ENCODE data around the gene CCDC92B.

CCDC92B gene

DNA sequence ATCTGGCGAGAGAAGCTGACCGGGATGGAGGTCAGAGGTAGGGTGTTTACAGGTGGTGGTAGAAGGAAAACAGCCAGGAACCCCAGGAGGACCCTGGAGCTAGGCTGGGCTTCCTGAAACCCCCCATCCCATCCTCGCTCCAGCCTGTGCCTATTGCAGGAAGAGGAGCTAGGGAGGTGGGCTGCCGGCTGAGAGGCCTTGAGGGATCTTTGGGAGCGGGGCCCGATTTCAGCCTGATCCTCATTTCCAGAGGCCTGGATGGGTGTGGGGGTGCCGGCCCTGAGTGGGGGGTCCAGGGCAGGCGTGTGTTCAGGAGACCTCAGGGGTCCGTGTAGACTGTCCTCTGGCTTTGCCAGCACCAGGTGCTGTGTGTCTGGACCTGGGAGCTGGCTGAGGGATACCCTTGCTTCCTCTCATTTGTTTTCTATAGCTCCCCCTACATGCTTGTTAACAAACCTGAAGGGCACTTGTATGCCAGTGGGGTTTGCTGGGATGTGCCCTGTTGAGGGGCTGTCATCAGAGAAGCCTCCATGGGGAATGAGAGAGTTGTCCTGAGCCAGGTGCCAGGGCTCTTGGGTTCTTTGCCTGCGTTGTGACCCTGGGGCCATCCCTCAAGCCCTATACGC lies 27.9 kb upstream of the CCDC92B start:
- no peak for DNase-seq

DNA sequence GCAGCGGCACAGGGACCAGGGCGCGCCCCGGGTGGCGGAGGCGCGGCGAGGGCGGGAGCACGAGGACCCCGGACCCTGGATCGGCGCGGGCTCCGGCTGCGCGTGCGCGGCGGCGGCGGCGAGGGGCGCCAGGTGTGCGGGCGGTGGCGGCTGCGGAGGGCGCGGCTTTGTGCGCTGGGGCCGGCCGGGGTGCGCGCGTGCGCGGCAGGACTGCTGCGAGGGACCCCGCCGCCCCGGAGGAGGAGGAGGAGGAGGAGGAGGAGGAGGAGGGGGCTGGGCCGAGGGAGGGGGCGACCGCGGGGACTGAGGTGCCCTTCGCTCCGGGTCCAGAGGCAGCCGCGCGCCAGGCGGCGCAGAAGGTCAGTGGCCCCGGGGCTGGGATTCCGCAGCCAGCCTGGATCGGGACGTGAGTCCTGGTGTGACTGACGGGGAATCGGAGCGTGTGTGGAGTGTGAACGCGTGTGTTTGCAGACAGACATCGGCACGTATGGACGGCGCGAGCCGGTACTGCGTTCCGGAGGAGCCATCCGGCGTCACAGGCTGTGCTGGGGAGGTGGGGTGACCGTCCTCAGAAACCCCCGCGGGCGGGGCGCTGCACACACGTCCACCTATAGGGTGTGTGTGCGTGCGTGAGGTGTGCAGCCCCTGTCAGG lies 27.3 kb upstream of the CCDC92B start:
- DNase-seq = no peak

DNA sequence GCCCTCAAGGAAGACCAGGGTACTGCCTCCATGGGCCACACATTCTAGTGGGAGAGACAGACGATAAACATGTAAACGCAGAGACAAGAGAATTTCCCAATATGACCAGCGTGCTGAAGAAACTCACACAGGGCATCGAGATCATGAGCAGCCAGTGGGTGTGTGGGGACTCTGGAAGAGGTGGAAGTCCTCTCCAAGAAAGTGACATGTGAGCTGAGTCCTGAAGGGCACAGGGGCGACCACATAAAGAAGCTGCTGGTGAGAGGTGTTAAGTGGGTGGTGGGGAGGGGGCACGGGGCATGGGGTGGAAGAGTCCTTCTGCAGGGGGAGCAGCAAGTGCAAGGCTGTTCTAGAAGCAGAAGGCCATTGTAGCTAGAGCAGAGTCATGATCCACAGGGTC lies 25.8 kb upstream of the CCDC92B start:
- no peak for DNase-seq

DNA sequence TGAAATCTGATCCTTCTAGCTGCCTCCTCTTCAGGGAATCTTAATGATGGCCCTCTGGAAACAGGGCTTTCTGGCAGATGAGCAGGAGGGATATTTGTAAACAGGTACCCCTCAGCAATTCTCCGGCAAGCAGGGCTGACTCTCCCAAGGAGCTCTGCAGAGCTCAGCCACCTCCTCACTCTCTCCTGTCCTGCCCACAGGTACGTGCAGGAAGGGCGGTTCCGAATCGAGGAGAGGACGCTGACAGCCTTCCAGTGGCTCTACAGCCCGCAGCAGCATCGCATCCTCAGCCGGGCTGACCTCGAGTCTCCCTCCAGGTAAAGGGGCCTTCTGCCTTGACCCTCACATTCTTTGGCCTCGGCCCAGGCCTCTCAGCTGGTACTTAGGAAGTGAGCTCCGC lies 20.7 kb upstream of the CCDC92B start:
- no peak for DNase-seq

DNA sequence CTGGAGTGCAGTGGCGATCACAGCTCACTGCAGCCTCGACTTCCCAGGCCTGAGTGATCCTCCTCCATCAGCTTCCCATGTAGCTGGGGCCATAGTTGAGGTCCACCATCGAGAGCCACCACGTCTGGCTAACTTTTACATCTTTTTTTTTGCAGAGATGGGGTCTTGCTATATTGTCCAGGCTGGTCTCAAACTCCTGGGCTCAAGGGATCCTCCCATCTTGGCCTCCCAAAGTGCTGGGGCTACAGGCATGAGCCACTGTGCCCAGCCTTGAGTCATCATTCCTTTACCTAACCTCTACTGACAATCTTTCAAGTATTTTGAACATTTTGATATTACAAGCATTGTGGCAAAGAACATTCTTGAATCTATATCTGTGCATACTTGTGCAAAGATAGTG lies 9.4 kb upstream of the CCDC92B start:
- no peak for DNase-seq

DNA sequence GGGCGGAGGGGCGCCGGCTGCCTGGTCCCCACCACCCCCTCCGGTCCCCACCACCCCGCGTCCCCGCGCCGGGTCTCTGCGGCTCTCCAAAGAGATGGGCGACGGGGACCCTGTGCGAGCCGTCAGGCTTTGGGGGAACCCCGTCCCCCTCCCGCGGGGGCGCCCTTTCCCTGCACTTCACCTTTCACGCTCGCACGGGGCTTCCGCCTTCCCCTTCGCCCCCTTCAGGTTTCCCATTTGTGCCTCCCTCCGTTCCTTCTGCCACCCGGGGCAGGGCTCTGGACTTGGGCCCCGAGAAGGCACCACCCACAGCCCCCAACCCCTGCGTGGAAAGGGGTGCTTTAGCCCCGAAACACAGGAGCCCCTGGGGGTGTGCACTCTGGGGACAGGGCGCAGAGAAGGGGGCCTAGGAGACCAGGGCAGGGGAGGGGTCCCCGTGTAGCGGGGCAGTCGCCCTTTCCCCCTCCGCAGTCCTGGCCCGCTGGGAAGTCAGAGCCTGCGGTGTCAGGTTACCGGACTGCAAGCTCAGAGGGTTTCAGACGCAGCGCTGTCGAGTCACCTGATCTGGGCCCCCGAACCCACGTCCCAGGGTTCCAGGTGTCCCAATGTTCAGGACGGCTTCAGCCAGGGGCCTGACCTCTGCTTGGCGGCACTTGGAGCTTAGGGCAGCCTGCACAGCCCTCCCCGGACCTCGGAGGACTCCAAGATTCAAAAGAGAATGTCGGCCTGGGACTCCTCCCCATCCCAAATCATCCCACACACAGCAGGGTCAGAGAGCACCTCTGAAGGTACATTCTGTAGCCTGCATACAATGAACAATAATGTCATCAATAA lies 6.7 kb upstream of the CCDC92B start:
- no peak for DNase-seq

DNA sequence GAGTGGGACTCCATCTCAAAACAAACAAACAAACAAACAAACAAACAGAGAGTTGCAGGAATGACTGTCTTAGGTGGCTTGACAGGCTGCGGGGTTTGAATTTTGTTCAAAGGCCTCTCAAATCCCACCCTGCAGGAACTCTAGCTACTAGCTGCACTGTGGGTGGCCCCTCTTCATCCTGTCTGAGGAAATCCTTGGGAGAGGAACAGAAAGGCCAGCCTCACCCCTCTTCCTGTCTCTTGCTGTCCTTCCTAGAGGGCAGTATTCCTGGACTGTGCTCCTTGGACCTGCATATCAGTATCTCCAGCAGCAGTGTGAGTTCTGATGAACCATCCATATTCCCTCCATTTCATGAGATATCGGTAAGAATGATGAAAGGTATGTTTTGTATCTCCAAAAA lies 2.0 kb upstream of the CCDC92B start:
- no peak for DNase-seq

DNA sequence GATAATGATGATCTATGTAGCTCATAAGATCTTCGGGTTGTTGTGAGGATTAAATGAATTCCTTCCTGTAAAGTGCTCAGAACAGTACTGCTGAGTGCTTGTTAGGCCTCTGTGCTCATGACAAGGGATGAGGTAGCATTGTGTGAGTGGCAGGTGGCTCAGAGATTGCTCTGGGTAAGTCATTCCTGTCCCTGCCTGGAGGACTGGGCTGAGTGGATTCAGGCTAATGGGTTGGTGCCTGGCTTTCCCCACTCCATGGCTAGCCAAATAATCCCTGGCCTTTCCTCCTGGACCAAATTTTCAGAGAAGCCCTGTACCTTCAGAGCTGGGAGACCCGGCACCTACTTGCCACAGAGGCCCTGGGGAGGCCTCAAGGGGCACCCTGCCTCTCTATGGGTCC lies 1.3 kb upstream of the CCDC92B start:
- DNase-seq = no peak

DNA sequence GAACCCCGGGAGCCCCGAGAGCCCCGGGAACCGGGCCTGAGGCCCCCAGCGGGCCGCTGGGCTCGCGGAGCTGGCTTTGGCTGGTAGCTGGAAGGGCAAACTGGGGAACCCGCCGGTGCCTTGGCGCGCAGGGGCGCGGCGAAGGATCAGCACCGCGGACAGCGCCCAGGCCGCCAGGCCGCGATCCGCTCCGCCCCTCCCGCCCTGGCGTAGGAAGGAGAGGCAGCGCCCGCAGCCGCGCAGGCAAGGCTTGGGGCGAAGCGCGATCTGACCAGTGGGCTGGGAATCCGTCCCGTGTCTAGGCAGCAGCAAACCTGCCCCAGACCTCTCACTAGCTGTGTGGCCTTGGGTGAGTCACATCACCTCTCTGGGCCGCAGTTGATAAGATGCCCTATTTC lies 331 bp upstream of the CCDC92B start:
- peak; percentile 70 for DNase-seq

DNA sequence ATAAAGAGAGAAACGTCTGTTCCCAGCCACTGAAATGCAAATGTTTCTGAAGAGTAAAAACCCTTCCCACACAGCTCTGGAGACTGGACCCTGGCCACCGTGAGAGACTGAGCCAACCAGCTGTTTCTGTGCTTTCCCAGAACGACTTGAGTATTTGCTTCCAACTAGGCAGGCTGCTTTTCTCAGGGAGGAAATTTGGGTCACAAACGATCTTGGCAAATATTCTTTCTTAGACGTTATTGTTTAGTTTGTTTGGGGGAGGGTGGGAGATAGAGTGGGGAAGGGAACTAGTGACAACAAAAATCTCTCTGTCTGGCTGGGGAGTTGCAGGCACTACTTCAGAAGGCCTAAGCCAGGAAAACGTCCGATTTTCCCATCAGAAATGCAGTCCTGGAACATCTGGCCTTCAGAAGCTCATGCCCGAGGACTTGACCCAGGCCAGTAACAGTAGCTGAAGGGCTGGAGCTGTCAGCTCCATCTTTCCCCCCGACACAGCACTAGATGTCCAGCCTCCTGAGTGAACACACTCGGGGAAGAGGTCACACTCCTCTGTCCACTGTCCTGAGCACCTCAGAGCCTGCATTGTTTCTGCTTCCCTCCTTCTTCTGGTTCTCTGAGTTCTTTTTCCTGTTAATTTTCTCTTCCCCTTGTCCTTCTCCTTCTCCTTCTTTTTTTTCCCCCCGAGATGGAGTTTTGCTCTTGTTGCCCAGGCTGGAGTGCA lies 4.0 kb downstream of the CCDC92B start:
- DNase-seq = no peak

DNA sequence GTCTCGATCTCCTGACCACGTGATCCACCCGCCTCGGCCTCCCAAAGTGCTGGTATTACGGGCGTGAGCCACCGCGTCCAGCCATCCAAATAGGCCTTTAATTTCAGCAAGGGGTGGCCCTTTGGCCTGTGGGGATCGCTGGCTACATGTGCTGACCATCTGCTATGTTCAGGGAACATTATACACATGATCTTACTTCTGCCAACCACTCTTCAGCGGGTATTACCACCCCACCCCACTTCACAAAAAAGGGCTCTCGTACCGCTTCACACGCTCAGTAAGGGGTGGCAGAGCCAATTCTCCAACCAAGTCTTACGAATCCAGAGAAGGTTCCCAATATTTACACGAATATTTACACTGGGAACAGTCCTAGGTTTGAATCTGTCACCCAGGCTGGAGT lies 11.8 kb downstream of the CCDC92B start:
- DNase-seq = no peak

DNA sequence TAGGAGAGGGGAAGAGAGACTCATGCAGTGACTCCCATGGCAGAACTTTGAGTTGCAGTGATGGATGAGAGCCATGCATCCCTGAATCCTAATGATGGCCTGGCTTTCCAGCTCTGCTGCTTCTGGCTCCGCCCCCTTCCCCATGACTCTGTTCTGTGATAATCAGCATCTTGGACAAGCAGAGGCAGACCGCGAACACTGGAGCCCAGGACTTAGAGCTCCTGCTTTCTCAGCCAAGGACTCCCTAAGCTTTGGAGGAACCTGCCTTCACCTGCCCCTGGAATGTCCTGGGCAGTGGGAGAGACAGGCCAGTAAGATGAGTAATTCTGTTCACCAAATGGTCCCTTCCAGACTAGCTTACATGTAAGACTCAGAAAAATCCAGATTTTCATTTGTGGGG lies 12.5 kb downstream of the CCDC92B start:
- no peak for DNase-seq

DNA sequence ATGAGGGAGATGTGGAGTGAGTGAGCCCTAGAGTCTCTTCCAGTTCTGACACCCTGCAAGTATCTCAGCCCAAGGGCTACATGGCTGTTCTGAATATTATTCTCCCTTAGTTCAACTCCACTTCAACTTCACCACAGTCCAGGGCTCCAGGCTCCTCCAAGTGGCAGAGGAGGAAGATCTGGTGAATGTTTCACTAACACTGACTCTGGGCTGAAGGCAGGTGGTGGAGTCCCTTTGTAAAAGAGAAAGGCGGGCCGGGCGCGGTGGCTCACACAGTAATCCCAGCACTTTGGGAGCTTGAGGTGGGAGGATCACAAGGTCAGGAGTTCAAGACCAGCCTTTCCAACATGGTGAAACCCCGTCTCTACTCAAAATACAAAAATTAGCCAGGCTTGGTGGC lies 13.6 kb downstream of the CCDC92B start:
- DNase-seq = no peak

DNA sequence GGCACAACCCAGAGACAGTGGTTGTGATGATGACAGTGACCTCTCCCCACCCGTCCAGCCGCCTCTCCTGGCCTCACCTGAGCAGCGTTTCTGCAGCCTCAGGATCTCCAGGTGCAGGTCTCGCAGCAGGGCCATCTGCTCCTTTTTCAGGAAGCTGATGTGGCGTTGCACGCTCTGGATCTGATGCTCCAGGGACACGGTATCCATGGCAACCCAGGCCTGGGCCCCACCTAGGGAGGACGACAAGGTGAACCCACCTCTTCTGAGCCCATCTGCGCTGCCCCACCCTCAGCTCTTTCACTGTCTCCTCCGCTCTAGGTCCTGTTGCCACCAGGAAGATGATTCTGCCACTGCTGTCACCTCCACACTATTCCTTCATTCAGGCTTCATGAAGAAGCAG lies 14.5 kb downstream of the CCDC92B start:
- DNase-seq = no peak

DNA sequence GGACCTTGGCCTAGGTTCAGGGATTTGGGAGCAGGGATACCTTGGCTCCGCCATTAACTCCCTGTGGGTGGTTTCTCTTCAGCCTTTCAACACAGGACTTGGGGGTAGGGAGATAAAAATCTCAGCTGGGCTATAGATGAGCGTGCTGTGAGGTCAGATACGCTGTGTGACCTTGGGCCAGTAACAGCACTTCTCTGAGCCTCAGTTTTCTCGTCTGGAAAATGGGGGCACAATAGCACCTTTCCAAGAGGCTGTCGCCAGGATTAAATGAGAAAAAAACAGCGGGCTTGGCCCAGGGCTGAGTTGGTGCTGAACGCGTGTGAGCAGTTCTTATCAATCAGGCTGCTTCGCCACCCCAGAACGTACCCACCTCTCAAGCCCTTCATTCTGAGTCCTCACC lies 17.6 kb downstream of the CCDC92B start:
- no peak for DNase-seq

DNA sequence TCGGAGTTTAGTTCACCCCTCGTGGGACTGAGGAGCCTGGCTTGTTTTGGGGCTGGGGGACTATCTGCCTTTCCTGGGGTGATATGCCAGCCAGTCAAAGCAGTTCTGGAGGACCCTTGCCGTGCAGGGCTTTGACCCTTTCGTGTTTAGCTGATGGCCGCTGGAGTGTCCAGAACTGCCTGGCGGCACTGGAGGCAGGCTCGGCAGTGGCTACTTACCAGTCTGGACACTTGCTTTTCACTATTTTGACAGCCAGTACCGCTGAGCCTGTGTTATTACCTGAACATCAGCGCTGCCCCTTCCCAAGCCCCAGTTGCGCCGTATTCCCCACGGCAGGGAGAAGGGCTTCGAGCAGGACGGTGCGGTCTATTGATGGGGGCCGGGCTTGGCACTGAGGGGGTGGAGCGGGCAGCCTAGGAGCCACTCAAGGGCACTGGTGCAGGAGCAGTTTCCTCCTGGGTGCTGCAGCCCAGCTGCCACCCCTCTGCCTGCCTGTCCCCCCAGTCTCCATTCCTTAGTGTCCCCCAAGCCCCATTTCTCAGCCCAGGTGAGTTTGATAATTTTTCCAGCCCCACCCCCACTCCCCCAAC lies 18.6 kb downstream of the CCDC92B start:
- no peak for DNase-seq

DNA sequence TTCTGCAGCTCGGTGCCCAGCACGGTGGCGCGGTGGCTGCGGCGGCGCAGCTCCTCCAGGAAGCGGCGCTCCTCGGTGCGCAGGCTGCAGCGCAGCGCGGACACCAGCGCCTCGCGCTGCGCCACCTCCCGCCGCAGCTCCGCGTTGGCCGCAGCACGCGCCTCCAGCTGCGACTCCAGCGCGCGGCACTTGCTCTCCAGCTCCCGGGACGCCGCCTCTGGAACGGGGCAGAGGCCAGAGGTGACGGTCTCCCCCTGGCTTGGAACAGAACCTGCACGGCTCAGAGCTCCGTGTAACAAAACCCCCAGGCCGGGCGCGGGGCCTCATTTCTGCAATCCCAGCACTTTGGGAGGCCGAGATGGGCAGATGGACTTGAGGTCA lies 24.7 kb downstream of the CCDC92B start:
- peak; percentile 57 for DNase-seq

DNA sequence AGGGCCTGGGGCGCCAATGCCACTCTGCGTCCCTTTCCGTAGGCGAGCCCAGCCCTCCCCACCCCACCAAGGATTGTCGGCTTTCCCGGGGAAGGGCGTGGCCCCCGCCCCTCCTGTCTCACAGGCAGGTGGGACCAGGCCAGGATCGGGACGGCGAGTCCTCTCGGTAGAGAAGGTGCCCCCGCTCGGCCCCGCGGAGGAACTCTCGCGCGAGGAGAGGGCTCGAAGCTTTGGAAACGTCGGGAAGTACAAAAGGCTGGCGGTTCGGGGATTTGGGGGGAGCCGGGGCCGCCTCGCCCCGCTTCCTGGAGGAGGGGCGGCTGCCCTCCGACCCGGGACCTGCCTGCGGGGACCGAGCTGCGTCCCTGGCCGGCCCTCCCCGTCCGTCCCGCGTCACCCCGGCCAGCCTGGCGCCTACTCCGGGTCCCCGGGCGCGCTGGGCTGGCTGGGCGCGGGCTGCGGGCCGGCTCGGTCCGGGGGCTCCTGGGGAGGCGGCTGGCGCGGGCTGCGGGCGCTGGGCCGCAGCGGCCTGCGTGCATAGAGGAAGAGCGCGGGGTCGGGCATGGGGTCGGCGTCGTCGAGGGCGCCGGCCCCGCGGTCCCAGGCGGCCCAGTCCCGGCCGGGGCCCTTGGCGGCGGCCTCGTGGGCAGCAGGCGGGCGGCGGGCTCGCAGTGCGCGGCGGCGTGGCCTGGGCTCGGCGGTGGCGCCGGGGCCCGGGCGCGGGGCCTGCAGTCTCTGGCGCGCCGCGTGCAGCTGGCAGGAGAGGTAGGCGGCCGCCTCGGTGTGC lies 25.3 kb downstream of the CCDC92B start:
- DNase-seq = no peak

DNA sequence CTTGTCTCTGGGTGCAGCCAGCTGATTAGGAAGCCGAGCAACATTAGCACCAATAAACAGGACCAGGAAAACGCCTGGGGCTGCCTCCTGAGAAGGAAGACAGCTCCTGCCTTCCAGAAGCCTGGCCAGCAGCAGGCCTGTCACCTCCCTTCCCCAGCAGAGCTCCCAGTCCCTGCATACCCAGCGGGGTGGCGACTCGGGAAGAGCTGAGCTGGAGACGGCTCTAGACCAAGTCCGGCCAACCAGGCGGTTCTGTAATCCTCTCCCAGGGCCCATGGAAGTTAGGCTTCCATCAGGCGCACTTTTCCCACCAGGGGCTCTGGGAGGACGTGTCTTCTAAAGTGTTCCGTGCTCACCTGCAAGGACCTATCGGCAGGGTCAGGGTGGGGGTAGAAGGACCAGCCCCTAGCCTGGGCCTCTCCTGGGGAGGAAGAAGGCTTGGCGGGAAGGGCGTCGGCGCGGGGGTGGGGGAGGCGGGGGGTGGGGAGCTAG lies 25.9 kb downstream of the CCDC92B start:
- no peak for DNase-seq

DNA sequence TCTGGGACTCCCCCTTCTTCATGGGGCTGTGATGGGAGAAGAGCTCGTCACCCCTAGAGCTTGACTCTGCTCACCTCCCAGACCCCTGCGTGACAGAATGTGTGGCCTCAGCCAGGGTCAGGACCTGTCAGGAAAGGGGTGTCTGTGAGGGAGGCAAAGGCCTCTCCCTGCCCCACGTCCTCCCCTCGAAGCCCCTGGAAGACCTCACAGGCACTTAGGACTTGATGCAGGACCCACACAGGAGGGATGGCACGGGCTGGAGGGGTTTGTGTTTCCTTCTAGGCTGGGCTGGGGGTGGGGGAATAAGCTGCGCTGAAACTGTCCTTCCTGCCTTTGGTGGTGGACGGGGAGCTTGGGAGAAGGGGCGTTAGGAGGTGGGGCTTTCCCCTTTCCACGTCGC lies 26.8 kb downstream of the CCDC92B start:
- no peak for DNase-seq

DNA sequence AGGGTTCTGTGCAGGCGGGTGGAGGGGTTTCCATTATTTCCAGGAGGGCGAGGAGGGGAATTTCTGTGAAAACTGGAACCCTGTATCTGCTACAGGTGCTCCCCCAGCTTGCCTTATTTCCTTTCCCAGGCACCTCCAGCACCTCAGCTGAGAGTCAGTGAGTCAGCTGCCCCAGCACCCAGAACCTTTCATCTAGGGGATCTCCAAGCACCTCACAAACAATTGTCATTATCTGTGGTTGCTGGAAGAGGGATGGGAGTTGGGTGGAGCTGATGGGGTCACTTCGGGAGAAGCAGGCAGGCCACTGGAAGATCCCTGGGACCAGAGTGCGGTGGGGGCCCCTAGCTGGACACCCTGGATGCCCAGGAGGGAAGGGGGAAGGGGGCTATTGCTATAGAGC lies 27.8 kb downstream of the CCDC92B start:
- DNase-seq = no peak

DNA sequence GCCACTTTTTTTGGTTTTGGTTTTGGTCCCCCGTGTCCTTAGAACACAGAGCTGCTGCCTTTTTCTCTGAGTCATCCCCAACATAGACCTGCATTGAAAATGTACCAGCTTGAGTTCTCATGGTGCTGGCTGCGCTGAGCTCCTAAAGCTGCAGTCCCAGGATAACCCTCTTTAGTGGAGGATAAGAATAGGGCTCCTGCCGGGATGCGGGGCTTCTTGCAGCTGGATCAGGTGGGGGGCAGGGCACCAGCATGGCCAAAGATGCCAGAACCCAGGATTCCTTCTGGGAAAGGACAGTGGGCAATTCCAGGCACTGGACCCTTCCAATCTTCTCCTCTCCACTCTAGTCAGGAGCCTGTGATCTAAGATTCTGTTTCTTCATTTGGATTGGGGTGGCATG lies 29.6 kb downstream of the CCDC92B start:
- no peak for DNase-seq
